HEK293 (cell line): ENCODE data around the gene PODXL2.

Source experiments
- CTCF ChIA-PET: fragments of 350-600 bp; formaldehyde crosslinking; extraction: SDS; loops from one replicate; lab custom pipeline; 2021; ENCODE audit warnings: antibody characterized with exemption; lab: Yijun Ruan, JAX
- POLR2A ChIA-PET: fragments of 300-600 bp; formaldehyde crosslinking; extraction: SDS; loops from one replicate; lab custom pipeline; 2020; ENCODE audit warnings: antibody characterized with exemption, inconsistent platforms; lab: Yijun Ruan, JAX
- H3K27ac ChIP-seq: fragments of 200-500 bp; sonication (Bioruptor generic); 2 replicates; pipeline ENCODE4 v1.5.1; 2014; ENCODE audit warnings: low read depth, low read length, control low read depth, inconsistent platforms; ENCODE audit errors: extremely low read depth
- H3K36me3 ChIP-seq, 2 experiments: fragments of 200-500 bp in 1 of 2; sonication (Bioruptor generic) in 1 of 2; 1 replicate in 1 of 2; 2 replicates in 1 of 2; pipeline ENCODE4 v1.5.1; 2014 to 2017; ENCODE audit warnings: inconsistent platforms in 2 of 2, low read length in 2 of 2; ENCODE audit not compliant: control insufficient read depth in 2 of 2, insufficient read depth in 1 of 2
- H3K4me1 ChIP-seq: fragments of 200-500 bp; sonication (Bioruptor generic); 2 replicates; pipeline ENCODE4 v1.5.1; 2014; ENCODE audit warnings: mild to moderate bottlenecking, low read length, inconsistent platforms; ENCODE audit not compliant: control insufficient read depth, insufficient read depth
- H3K4me3 ChIP-seq: 2 replicates; pipeline ENCODE4 v1.5.1; 2011; ENCODE audit warnings: low read depth, mild to moderate bottlenecking, control low read depth, low read length, moderate library complexity
- H3K9me3 ChIP-seq: fragments of 200-500 bp; sonication (Bioruptor generic); 2 replicates; pipeline ENCODE4 v1.5.1; 2014; ENCODE audit warnings: low read depth, low read length, inconsistent platforms; ENCODE audit not compliant: control insufficient read depth, insufficient read depth
- GFI1B ChIP-seq: fragments of 450-650 bp; formaldehyde crosslinking; IDR thresholded peaks from 2 replicates; pipeline ENCODE4 v1.5.1; 2016; ENCODE audit warnings: missing biosample characterization, missing genetic modification characterization
- KLF7 ChIP-seq: fragments of 450-650 bp; formaldehyde crosslinking; IDR thresholded peaks from 2 replicates; pipeline ENCODE4 v1.5.1; 2016; ENCODE audit warnings: missing biosample characterization, missing genetic modification characterization, borderline replicate concordance
- OSR2 ChIP-seq: fragments of 450-650 bp; formaldehyde crosslinking; IDR thresholded peaks from 2 replicates; pipeline ENCODE4 v1.5.1; 2016; ENCODE audit warnings: missing biosample characterization, missing genetic modification characterization
- PRDM2 ChIP-seq: fragments of 450-650 bp; formaldehyde crosslinking; IDR thresholded peaks from 2 replicates; pipeline ENCODE4 v1.5.1; 2016; ENCODE audit warnings: missing biosample characterization, missing genetic modification characterization, borderline replicate concordance
- SCRT1 ChIP-seq: fragments of 450-650 bp; formaldehyde crosslinking; IDR thresholded peaks from 2 replicates; pipeline ENCODE4 v1.5.1; 2016; ENCODE audit warnings: missing biosample characterization, missing genetic modification characterization, borderline replicate concordance
- SP3 ChIP-seq: fragments of 450-650 bp; formaldehyde crosslinking; IDR thresholded peaks from 2 replicates; pipeline ENCODE4 v1.5.1; 2016; ENCODE audit warnings: missing biosample characterization, missing genetic modification characterization
- TCF7L2 ChIP-seq: IDR thresholded peaks from 2 replicates; pipeline ENCODE4 v1.6.1; 2011; ENCODE audit warnings: low read depth, mild to moderate bottlenecking, inconsistent platforms, low read length, moderate library complexity, borderline replicate concordance
- YY2 ChIP-seq: fragments of 450-650 bp; formaldehyde crosslinking; IDR thresholded peaks from 2 replicates; pipeline ENCODE4 v1.5.1; 2016; ENCODE audit warnings: missing biosample characterization, missing genetic modification characterization
- ZFP41 ChIP-seq: fragments of 450-650 bp; formaldehyde crosslinking; IDR thresholded peaks from 2 replicates; pipeline ENCODE4 v1.5.1; 2016; ENCODE audit warnings: missing biosample characterization, missing genetic modification characterization, borderline replicate concordance
- ZNF155 ChIP-seq: fragments of 450-650 bp; formaldehyde crosslinking; IDR thresholded peaks from 2 replicates; pipeline ENCODE4 v1.5.1; 2016; ENCODE audit warnings: missing biosample characterization, missing genetic modification characterization
- ZNF266 ChIP-seq: fragments of 450-650 bp; formaldehyde crosslinking; IDR thresholded peaks from 2 replicates; pipeline ENCODE4 v1.5.1; 2016; ENCODE audit warnings: missing biosample characterization, missing genetic modification characterization, low read depth
- ZNF324 ChIP-seq: fragments of 450-650 bp; formaldehyde crosslinking; IDR thresholded peaks from 2 replicates; pipeline ENCODE4 v1.5.1; 2016; ENCODE audit warnings: missing biosample characterization, missing genetic modification characterization
- ZNF416 ChIP-seq: fragments of 450-650 bp; formaldehyde crosslinking; IDR thresholded peaks from 2 replicates; pipeline ENCODE4 v1.5.1; 2016; ENCODE audit warnings: missing biosample characterization, missing genetic modification characterization
- ZNF423 ChIP-seq: fragments of 450-650 bp; formaldehyde crosslinking; IDR thresholded peaks from 2 replicates; pipeline ENCODE4 v1.5.1; 2016; ENCODE audit warnings: missing biosample characterization, missing genetic modification characterization
- ZNF558 ChIP-seq: fragments of 450-650 bp; formaldehyde crosslinking; IDR thresholded peaks from 2 replicates; pipeline ENCODE4 v1.5.1; 2016; ENCODE audit warnings: missing biosample characterization, missing genetic modification characterization
- ZNF645 ChIP-seq: fragments of 450-650 bp; formaldehyde crosslinking; IDR thresholded peaks from 2 replicates; pipeline ENCODE4; 2016; ENCODE audit warnings: missing biosample characterization, missing genetic modification characterization
- ZNF658 ChIP-seq: fragments of 450-650 bp; formaldehyde crosslinking; IDR thresholded peaks from 2 replicates; pipeline ENCODE4; 2016; ENCODE audit warnings: missing biosample characterization, missing genetic modification characterization
- ZNF677 ChIP-seq: fragments of 450-650 bp; IDR thresholded peaks from 2 replicates; pipeline ENCODE4 v1.5.0; 2018; ENCODE audit warnings: missing biosample characterization, mild to moderate bottlenecking, missing genetic modification characterization, moderate library complexity
- ZNF843 ChIP-seq: fragments of 450-650 bp; formaldehyde crosslinking; IDR thresholded peaks from 2 replicates; pipeline ENCODE4 v1.5.1; 2016; ENCODE audit warnings: missing biosample characterization, missing genetic modification characterization
- ZSCAN16 ChIP-seq: fragments of 450-650 bp; formaldehyde crosslinking; IDR thresholded peaks from 2 replicates; pipeline ENCODE4 v1.5.1; 2016; ENCODE audit warnings: missing biosample characterization, missing genetic modification characterization
- ZSCAN18 ChIP-seq: fragments of 450-650 bp; formaldehyde crosslinking; IDR thresholded peaks from 2 replicates; pipeline ENCODE4 v1.5.1; 2016; ENCODE audit warnings: missing biosample characterization, missing genetic modification characterization

Gene PODXL2

GRCh38 chr3:127590593-127591465 is 38.2 kb upstream of the PODXL2 start, which contains the start of gene TPRA1 (continued):
- TF ChIP-seq ZNF677 (tag by site-specific recombination) (0 out of 2 replicates have a peak, but pooled peaks have one; percentile 8), ZSCAN16 (tag by site-specific recombination) (no peak), TCF7L2 (peak; percentile 45; the same call in 1 of the 2 replicates), SP3 (tag by site-specific recombination) (peak; percentile 85)

- no peaks in the 10 kb centered on the region for H3K36me3 ChIP-seq
- 0 out of 2 replicates have a peak, but pooled peaks cover 5% of the 10 kb centered on the region for H3K4me1 ChIP-seq
- no peak overlapping the region for H3K27ac ChIP-seq
- H3K9me3 ChIP-seq = no peaks in the 10 kb centered on the region
- no peak for TF ChIP-seq ZNF677 (tag by site-specific recombination)
- TF ChIP-seq YY2 (tag by site-specific recombination) = no peak
- TF ChIP-seq ZFP41 (tag by site-specific recombination) = no peak
- TF ChIP-seq ZNF658 (tag by site-specific recombination) = no peak
- no peak overlapping the region for H3K4me3 ChIP-seq
- CTCF ChIA-PET = no interaction called here
- POLR2A ChIA-PET = no interaction called here
Measured at GRCh38 chr3:127593178-127593577, 35.8 kb upstream of the PODXL2 start.

- TF ChIP-seq ZNF677 (tag by site-specific recombination) (no peak), ZNF266 (tag by site-specific recombination) (no peak), ZNF645 (no peak), ZSCAN18 (tag by site-specific recombination) (no peak), ZNF324 (tag by site-specific recombination) (no peak), ZNF155 (no peak), ZNF423 (tag by site-specific recombination) (no peak), SCRT1 (tag by site-specific recombination) (no peak), ZNF416 (no peak), GFI1B (no peak), OSR2 (tag by site-specific recombination) (no peak), PRDM2 (no peak), ZNF843 (tag by site-specific recombination) (no peak), ZNF558 (tag by site-specific recombination) (no peak), KLF7 (no peak)
- TF ChIP-seq, all 188 proteins: peak for 0
- Histone ChIP-seq H3K36me3 (peaks cover 0 to 16% of the 10 kb centered on the region in 2 experiments; a peak in 1 of 3 replicates), H3K9me3 (no peaks in the 10 kb centered on the region), H3K27ac (no peak overlapping the region), H3K4me3 (no peak overlapping the region), H3K4me1 (0 out of 2 replicates have a peak, but pooled peaks cover 5% of the 10 kb centered on the region)
- POLR2A ChIA-PET = no interaction called here
- CTCF ChIA-PET = no interaction called here
Measured at GRCh38 chr3:127595303-127595702, 33.7 kb upstream of the PODXL2 start.
